NCI-H1694 treated with DMSO at 0.1 percent for 48 hours (cell line): Measurements from ENCODE around the gene ANKS1B.
"Not testable (repeated sequence)": the region's sequence is repeated elsewhere in the genome, so short reads cannot be mapped to it uniquely, and the experiment has no call there.

Experiments
- DNase-seq: peaks from one replicate; lab custom pipeline; 2025; lab: John Stamatoyannopoulos, UW

The ANKS1B gene

GRCh38 chr12:98883231-98883630, 1101.5 kb downstream of the ANKS1B start:
- no peak for DNase-seq

- no peak for DNase-seq
These were observed 1102.2 kb downstream of the ANKS1B start for GRCh38 chr12:98882526-98882925.

DNA sequence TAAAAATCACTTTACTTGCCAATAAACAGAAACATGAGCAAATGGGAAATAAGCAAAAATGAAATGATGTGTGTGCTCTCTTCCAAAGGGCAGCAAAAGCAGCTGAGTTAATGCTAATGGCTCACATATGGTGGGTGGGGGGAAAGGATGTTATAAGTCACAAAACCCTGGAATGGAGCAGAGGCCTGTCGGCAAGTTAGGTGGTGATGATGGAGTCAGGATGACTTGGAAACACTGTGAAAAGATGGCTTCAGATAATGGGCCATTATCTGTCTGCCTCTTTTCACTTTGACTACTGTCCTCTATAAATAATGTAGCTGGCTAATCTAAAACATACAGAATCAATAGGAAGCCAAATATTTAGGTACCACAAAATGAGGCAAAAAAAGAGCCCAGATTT, 1111.0 kb downstream of the ANKS1B start:
- DNase-seq, result no peak

- DNase-seq, result no peak
These were observed 1114.2 kb downstream of the ANKS1B start for GRCh38 chr12:98870504-98870903.

DNA sequence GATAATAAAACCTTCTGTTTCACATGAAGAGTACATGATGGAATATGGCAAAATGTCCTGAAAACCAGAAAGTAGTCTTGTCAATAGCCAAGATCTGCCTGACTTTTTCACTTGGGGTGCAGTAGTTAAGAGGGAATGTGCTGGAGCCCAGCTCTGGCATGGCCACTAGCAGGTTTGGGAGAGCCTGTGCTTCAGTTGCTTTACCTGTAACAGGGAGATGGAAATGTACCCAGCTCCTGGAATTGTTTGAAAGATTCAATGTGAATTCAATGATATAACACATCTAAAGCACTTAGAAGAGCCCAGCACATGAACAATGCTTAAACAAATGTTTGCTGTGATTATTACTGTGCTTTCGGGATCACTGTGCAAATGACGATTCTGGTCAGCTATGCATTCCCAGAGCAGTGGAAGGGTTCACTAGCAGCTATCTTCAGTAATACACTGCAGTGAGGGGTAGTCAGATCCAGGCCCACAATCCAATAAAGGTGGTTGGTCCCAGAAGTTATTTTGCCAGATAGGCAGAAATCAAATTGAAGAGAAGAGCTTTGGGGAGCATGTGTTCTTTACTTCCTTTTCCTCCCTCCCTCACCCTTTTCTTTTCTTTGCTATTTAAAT, 1114.7 kb downstream of the ANKS1B start:
- DNase-seq, result no peak

- DNase-seq, result no peak
These were observed 1116.2 kb downstream of the ANKS1B start for GRCh38 chr12:98868538-98868937.

- no peak for DNase-seq
These were observed 1116.7 kb downstream of the ANKS1B start for GRCh38 chr12:98868076-98868475.

GRCh38 chr12:98864363-98864762, 1120.4 kb downstream of the ANKS1B start:
- DNase-seq, result no peak

- DNase-seq, result no peak
These were observed 1121.6 kb downstream of the ANKS1B start for GRCh38 chr12:98863167-98863566.

GRCh38 chr12:98861251-98861650, 1123.5 kb downstream of the ANKS1B start:
- DNase-seq, result no peak

DNA sequence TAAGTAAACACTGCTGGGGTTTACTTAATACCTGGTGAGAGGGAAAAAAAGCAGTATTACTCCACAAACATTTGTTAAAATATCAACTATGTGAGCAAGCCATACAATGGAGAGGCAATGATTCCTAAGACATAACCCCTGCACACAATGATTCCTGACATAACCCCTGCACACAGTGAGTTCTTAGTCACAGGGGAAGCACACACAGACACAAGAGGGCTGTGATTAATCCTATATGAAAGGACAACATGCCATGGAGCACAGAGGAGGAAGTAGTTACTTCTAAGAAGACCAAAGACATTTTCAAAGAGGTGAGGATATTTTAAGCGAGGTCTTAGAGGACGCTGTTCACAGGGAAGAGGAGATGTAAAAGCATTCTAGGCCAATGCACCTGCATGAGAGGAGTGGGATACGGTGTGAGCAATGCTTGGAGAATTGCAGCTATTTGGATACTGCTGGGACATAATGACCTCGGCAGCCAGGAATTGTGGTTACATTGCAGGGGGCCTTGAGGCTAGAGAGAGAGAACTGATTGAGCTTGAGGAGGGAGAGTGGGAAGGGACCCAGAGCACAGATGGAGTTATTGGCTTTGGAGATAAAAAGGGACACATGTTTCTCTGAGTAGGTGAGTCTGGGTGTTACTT, 1127.7 kb downstream of the ANKS1B start:
- DNase-seq, result no peak

DNA sequence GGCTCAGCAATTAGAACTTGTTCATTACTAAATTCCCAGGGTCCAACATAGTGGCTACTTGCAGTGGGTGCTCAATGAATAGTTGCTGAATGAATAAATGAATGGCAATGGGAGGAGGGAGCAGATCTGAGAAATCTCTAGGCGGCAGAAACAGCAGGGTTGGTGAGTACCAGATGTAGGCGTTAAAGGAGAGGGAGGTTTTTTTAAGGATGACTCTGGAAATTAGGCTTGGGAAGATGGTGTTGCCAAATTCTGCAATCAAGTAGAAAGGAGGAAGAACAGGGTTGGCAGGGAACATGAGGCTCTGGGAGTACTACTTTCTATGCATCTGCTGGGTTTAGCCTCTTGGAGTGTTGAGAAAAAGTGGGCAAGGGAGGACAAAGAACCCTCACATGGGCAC, 1132.6 kb downstream of the ANKS1B start:
- DNase-seq, result no peak

DNA sequence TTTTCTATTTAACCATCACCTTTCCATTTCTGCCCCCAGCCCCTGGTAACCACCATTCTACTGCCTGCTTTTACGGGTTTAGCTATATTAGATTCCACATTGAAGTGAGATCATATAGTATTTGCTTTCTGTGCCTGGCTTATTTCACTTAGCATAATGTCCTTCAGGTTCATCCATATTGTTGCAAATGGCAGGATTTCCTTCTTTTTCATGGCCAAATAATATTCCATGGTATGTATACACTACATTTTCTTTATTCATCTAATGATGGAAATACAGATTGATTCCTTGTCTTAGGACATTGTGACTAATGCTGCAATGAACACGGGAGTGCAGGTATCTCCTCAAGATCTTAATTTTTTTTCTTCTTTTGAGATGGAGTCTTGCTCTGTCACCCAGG, 1137.5 kb downstream of the ANKS1B start:
- no peak for DNase-seq

GRCh38 chr12:98845957-98846356, 1138.8 kb downstream of the ANKS1B start:
- DNase-seq, result no peak

DNA sequence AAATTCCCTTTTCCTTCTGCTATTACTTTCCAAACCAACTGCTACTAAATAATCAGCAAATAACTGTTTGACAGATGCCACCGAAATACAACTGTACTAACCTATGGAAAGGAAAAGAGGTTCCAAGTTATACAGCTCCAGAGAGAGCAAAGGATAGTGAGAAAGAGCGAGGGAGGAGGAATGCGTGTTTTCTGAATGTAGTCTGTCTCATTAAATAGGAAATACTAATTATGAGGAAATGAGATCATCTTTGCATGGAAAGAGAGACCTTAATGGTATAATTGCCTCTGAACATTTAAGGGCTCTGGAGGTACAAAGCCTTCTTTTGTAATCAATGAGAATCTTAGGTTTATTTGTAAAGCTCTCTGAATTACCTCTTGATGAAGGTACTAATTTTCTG, 1144.4 kb downstream of the ANKS1B start:
- DNase-seq, result no peak

- DNase-seq, result no peak
These were observed 1146.5 kb downstream of the ANKS1B start for GRCh38 chr12:98838231-98838647.

DNA sequence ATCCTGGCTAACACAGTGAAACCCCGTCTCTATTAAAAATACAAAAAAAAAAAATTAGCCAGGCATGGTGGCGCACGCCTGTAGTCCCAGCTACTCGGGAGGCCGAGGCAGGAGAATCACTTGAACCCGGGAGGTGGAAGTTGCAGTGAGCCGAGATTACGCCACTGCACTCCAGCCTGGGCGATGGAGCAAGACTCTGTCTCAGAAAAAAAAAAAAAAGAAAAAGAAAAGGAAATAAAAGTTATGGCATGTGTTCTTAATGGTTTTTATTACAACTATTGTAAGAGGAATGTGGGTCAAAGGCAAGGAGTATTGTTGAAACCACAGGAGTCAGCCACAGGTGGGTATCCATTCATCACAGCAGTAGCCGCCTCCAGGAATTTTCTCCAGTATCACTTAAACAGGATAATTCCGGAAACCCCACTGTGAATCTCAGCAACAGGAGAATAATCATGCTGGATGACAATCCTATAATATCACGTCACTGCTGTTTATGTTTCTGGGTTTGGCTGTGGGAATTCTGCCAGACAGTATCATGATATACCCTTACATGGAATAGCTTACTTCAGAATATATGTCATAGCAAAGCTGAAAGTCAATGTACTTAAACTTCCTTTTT, 1147.5 kb downstream of the ANKS1B start:
- not testable (repeated sequence) for DNase-seq

GRCh38 chr12:98830657-98831056, 1154.1 kb downstream of the ANKS1B start:
- DNase-seq, result no peak

DNA sequence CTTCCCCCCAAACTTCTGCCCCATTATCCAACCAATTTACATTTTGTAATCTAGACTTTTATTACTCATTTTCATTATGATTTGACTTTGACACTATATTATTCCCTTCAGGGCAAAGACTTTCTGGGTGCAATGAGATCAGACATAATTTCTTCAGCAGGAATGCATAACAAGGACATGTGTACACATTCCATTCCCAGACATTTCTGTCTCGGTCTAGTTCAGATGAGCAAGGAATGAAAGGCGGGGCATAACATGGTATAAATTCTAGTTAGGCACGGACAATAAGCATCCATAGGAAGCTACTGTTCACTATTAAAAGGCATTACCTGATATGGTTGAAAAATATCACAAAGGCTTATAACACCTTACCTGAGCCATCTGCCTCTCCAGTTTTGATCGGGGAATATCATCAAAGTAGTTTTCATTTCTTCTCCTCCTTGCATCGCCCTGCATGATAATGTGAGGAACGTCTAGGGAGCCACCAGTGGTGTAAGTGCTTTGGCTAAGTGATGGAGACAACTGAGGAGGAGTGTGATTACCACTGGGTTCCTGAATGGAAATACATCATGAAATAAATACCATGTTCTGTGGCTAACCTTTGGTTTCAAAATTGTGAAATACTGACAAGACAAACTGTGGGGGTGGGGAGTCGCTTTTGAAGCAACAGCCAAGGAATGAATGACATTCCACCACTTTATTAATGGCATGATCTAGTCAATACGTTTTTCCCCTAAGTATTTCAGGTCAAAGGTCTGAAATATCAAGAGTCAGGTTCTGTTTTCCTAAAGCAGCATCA, 1155.7 kb downstream of the ANKS1B start:
- DNase-seq, result no peak

- DNase-seq, result no peak
These were observed 1161.7 kb downstream of the ANKS1B start for GRCh38 chr12:98823012-98823411.

DNA sequence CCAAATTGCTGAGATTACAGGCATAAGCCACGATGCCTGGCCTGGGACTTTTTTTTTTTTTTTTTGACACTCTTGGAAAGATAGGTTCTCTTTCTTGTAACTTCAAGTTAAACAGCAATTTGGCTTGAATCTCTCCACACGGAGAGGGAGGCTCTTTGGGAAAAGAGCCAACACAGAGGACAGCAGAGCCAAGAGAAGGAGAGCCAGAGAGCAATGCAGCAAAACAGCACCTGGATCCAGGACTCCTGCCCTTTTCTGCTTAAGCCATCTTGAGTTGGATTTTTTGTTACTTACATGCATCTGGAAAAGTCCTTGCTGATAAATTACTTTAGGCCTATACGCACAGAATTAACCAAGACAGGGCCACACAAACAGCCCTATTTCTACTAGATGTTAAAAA, 1162.9 kb downstream of the ANKS1B start:
- DNase-seq, result no peak

DNA sequence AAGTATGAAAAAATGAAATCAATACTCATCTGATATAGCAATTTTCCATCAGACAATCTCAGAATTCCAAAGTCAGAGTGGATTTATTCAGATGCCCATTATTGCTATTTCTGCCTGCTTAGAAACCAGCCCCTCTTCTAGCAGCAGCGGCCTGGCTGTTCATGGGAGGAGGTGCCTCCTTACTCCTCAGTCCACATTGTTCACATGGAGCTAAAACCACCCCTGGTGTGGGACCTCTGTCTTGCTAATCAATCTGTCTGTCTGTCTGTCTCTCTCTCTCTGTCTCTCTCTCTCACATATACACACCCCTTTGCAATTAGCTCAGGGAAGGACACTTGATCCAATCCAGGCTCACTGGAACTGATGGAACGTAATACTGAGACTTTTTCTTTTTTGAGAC, 1163.5 kb downstream of the ANKS1B start:
- DNase-seq, result no peak
